BLaER1 (cell line): Measurements from ENCODE around the gene PTPRD.

Experiments
- H3K27ac ChIP-seq: shearing (Covaris generic); formaldehyde crosslinking; 2 replicates; pipeline ENCODE4 v1.8.1; 2022
- H3K27me3 ChIP-seq: shearing (Covaris generic); formaldehyde crosslinking; 2 replicates; pipeline ENCODE4 v1.8.1; 2022
- H3K36me3 ChIP-seq: shearing (Covaris generic); formaldehyde crosslinking; 2 replicates; pipeline ENCODE4 v1.8.1; 2022
- H3K4me1 ChIP-seq: shearing (Covaris generic); formaldehyde crosslinking; 2 replicates; pipeline ENCODE4 v1.8.1; 2022
- H3K4me2 ChIP-seq: shearing (Covaris generic); formaldehyde crosslinking; 2 replicates; pipeline ENCODE4 v1.8.1; 2022
- H3K4me3 ChIP-seq: shearing (Covaris generic); formaldehyde crosslinking; 2 replicates; pipeline ENCODE4 v1.8.1; 2022
- H3K9ac ChIP-seq: shearing (Covaris generic); formaldehyde crosslinking; 2 replicates; pipeline ENCODE4 v1.8.1; 2022
- H3K9me3 ChIP-seq: shearing (Covaris generic); formaldehyde crosslinking; 2 replicates; pipeline ENCODE4 v1.8.1; 2022
- H4K20me1 ChIP-seq: shearing (Covaris generic); formaldehyde crosslinking; 2 replicates; pipeline ENCODE4 v1.8.1; 2022
- Cebpa-rat ChIP-seq: shearing (Covaris generic); IDR thresholded peaks from 2 replicates; pipeline ENCODE4 v1.8.1; 2022

Gene PTPRD

DNA sequence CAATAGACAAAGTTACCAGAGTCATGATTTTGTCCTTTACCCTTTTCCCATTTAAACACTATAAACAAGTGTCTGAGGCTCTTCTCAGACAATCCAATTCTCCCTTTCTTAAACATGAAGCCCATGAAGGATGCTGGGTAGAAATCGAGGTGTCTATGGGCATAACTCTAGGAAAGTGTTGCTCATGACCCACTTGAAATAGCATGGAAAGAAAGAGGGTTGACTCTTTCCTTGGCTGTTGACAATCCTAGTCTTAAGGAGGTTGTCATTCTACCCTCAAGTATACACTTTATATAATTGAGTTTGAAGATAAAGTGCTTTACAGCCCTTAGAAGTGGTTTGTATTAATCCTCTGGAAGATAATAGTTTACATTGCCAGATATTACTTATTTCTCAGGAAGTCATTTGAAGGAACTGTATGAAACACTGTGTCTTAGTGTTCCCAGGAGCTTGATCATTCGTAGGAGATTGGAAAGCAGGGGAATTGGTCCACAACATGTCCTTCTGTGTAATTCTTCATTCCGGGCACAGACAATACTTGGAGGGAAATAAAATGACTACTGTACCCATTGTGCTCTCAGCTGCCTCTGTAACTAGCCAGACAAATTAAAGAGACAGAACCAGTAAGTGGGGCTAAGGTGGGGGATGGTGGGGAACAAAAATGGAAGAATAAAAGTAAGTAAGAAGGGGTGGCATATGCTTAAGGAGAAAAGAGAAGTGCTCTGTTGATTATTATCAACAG, 1734.9 kb downstream of the PTPRD start:
- H3K4me3 ChIP-seq, result no peak overlapping the region
- H3K9ac ChIP-seq, result no peak overlapping the region
- no peaks in the 10 kb centered on the region for H3K36me3 ChIP-seq
- no peaks in the 10 kb centered on the region; the same call in 1 of the 2 replicates for H3K4me1 ChIP-seq
- no peaks in the 10 kb centered on the region for H3K27me3 ChIP-seq
- H3K9me3 ChIP-seq, result no peaks in the 10 kb centered on the region
- TF ChIP-seq Cebpa-rat, result no peak
- H3K4me2 ChIP-seq, result no peak overlapping the region
- H3K27ac ChIP-seq, result no peak overlapping the region
- H4K20me1 ChIP-seq, result no peaks in the 10 kb centered on the region

DNA sequence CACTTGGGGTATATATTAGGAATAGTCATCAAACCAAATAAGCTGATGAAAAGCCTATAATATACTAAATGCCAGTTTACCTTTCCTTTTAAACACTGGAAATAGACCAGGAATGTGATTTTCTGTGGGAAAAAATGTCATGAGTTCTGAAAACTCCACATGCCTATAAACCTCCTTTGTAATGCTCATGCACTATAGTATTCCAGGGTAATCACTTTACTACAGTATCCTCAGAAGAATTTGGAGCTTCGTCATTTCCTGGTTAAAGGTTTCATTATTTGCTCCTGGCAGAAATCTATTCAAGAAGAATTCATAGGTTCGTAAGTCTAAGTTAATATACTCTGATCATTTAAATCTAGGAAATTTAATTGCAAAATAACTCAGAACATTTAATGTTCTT, 1736.5 kb downstream of the PTPRD start:
- Histone ChIP-seq H3K27me3 (no peaks in the 10 kb centered on the region), H4K20me1 (no peaks in the 10 kb centered on the region), H3K4me1 (no peaks in the 10 kb centered on the region; the same call in 1 of the 2 replicates), H3K36me3 (no peaks in the 10 kb centered on the region), H3K9ac (no peak overlapping the region), H3K4me2 (no peak overlapping the region), H3K27ac (no peak overlapping the region), H3K9me3 (no peaks in the 10 kb centered on the region), H3K4me3 (no peak overlapping the region)
- TF ChIP-seq Cebpa-rat, result no peak

DNA sequence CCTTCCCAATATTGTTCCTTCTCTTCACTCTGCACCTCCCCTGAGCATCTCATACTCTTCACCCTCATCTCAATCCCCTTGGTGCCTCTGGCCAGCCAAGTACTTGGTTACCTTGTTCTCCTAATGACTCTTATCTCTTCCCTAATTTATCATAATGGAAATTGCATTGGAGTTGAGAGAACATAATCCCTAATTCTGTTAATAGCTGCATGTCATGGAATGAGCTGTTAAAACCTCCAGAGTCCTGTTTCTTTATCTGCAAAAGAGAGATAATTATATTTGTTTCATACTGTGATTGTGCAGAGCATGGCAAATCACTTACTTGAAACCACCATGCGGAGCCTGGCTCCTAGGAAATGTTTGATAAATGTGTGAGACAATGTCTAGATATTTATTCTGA, 1738.3 kb downstream of the PTPRD start:
- H3K9ac ChIP-seq, result no peak overlapping the region
- no peak for TF ChIP-seq Cebpa-rat
- no peaks in the 10 kb centered on the region for H3K36me3 ChIP-seq
- no peaks in the 10 kb centered on the region for H3K9me3 ChIP-seq
- no peak overlapping the region for H3K4me3 ChIP-seq
- H3K4me1 ChIP-seq, result no peaks in the 10 kb centered on the region; the same call in 1 of the 2 replicates
- H3K27ac ChIP-seq, result no peak overlapping the region
- no peaks in the 10 kb centered on the region for H4K20me1 ChIP-seq
- H3K4me2 ChIP-seq, result no peak overlapping the region
- no peaks in the 10 kb centered on the region for H3K27me3 ChIP-seq

DNA sequence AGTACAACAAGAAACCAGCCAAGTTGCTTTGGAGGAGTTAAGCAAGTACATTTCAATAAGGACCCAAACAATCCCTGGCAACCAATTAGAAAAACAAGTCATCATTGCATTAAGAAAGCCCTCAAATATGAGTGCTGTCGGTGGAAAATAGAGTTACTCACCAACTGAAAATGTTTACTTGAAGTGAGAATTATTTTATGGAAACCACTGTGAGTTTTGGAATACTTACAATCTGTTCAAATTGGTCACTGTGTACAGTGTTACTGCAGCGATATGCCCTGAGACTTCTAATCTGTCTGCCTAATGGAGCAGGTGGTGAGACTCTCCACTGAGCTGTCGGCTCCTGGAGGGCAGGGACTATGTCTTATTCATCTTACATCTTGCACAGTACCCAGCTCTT, 1740.0 kb downstream of the PTPRD start:
- Histone ChIP-seq H3K27ac (no peak overlapping the region), H3K9me3 (no peaks in the 10 kb centered on the region), H3K9ac (no peak overlapping the region), H3K4me1 (no peaks in the 10 kb centered on the region; the same call in 1 of the 2 replicates), H3K36me3 (no peaks in the 10 kb centered on the region), H3K27me3 (no peaks in the 10 kb centered on the region), H4K20me1 (no peaks in the 10 kb centered on the region), H3K4me3 (no peak overlapping the region), H3K4me2 (no peak overlapping the region)
- no peak for TF ChIP-seq Cebpa-rat

DNA sequence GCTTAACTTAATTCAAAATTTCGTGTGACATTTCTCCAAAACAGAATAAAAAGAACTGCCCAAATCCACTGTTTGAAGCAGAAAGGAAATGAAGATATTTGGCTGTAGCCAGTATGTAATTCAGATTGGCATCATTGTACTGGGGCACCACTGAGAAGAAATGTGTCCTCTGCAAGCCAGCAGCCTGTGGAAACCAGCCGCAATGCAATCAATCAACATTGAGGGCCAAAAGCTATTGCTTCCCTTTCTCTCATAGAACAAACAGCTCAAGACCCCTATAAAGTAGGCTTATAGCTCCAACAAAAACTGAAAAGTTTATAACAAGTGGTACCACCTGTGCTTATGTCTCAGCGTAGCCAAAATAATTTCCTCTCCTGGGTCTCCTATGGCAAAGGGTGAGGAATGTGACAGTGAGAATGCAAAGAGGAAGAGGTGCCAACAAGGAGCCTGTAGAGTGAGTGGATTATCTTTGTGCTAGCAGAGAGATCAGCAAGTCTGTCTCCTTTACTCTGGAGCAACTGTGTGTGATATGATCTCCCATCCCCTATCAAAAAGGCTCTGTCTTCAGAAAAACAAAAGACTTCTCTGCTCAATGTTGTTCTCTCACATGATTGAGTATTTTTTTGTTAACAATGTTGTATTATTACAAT, 1740.9 kb downstream of the PTPRD start:
- Histone ChIP-seq H3K27ac (no peak overlapping the region), H3K9ac (no peak overlapping the region), H3K36me3 (no peaks in the 10 kb centered on the region), H3K27me3 (no peaks in the 10 kb centered on the region), H3K9me3 (no peaks in the 10 kb centered on the region), H3K4me2 (no peak overlapping the region), H4K20me1 (no peaks in the 10 kb centered on the region), H3K4me1 (no peaks in the 10 kb centered on the region; the same call in 1 of the 2 replicates), H3K4me3 (no peak overlapping the region)
- no peak for TF ChIP-seq Cebpa-rat

- H3K9me3 ChIP-seq, result no peaks in the 10 kb centered on the region
- no peak for TF ChIP-seq Cebpa-rat
- no peaks in the 10 kb centered on the region for H3K36me3 ChIP-seq
- H3K27me3 ChIP-seq, result no peaks in the 10 kb centered on the region
- no peaks in the 10 kb centered on the region; the same call in 1 of the 2 replicates for H3K4me1 ChIP-seq
- H3K9ac ChIP-seq, result no peak overlapping the region
- H4K20me1 ChIP-seq, result no peaks in the 10 kb centered on the region
- H3K4me3 ChIP-seq, result no peak overlapping the region
- H3K27ac ChIP-seq, result no peak overlapping the region
- H3K4me2 ChIP-seq, result no peak overlapping the region
Observed at GRCh38 chr9:8871396-8871795, 1741.4 kb downstream of the PTPRD start.

DNA sequence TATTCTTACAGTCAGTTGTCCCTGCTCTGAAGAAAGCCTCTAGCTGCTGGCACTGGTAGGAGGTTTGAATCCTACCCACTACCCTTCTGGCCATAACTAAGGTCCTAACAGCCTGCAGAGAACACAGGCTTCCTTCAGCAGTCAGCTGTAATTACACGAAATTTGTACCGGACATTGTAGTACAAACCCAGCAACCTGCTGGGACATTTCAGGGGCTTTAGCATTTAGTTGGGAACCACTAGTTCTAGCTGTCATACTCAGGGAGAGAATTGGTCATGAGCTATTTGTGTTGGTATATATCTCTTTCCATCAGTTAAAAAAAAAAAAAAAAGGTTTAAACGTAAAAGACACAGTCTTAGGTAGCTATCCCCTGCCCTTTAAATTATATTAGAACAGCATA, 1743.0 kb downstream of the PTPRD start:
- H3K36me3 ChIP-seq, result no peaks in the 10 kb centered on the region
- no peak overlapping the region for H3K4me2 ChIP-seq
- TF ChIP-seq Cebpa-rat, result no peak
- no peaks in the 10 kb centered on the region; the same call in 1 of the 2 replicates for H3K4me1 ChIP-seq
- no peaks in the 10 kb centered on the region for H4K20me1 ChIP-seq
- H3K9me3 ChIP-seq, result no peaks in the 10 kb centered on the region
- H3K27ac ChIP-seq, result no peak overlapping the region
- H3K9ac ChIP-seq, result no peak overlapping the region
- no peak overlapping the region for H3K4me3 ChIP-seq
- no peaks in the 10 kb centered on the region for H3K27me3 ChIP-seq

GRCh38 chr9:8868632-8869031, 1744.2 kb downstream of the PTPRD start:
- TF ChIP-seq Cebpa-rat, result no peak
- Histone ChIP-seq H3K4me3 (no peak overlapping the region), H3K27me3 (no peaks in the 10 kb centered on the region), H3K36me3 (no peaks in the 10 kb centered on the region), H3K9ac (no peak overlapping the region), H3K4me2 (no peak overlapping the region), H3K9me3 (no peaks in the 10 kb centered on the region), H4K20me1 (no peaks in the 10 kb centered on the region), H3K27ac (no peak overlapping the region), H3K4me1 (no peaks in the 10 kb centered on the region)

- TF ChIP-seq Cebpa-rat, result no peak
- Histone ChIP-seq H3K9me3 (no peaks in the 10 kb centered on the region), H4K20me1 (no peaks in the 10 kb centered on the region), H3K4me2 (no peak overlapping the region), H3K27me3 (no peaks in the 10 kb centered on the region), H3K36me3 (no peaks in the 10 kb centered on the region), H3K4me1 (no peaks in the 10 kb centered on the region), H3K4me3 (no peak overlapping the region), H3K27ac (no peak overlapping the region), H3K9ac (no peak overlapping the region)
Observed at GRCh38 chr9:8867148-8867547, 1745.7 kb downstream of the PTPRD start.

GRCh38 chr9:8864545-8864896, 1748.3 kb downstream of the PTPRD start:
- H3K4me3 ChIP-seq, result no peak overlapping the region
- H4K20me1 ChIP-seq, result no peaks in the 10 kb centered on the region
- no peak overlapping the region for H3K27ac ChIP-seq
- H3K9ac ChIP-seq, result no peak overlapping the region
- no peaks in the 10 kb centered on the region for H3K9me3 ChIP-seq
- no peak overlapping the region for H3K4me2 ChIP-seq
- no peaks in the 10 kb centered on the region for H3K36me3 ChIP-seq
- no peak for TF ChIP-seq Cebpa-rat
- H3K27me3 ChIP-seq, result no peaks in the 10 kb centered on the region
- no peaks in the 10 kb centered on the region for H3K4me1 ChIP-seq
